GM12878 (cell line): ENCODE data around the gene MRC2. TPM values are rescaled to one million over a fixed set of nuclear protein-coding genes. Genes with fewer than 3 reads are reported as not detected.

Experiments used
- ATAC-seq: fragments of 200-7000 bp; cut with Tn5 transposase; 3 replicates; pipeline ENCODE4 v1.9.1; 2020; ENCODE audit warnings: mild to moderate bottlenecking, moderate library complexity
- BruUV-seq: library from RNA; stranded (reverse); fragments of 400-500 nt; replicated peaks from 2 replicates; lab custom pipeline; 2021; lab: Mats Ljungman, UMichigan
- CTCF ChIA-PET: fragments of 300-600 bp; sonication (Branson Sonifier 250); formaldehyde crosslinking; extraction: SDS; loops from one replicate; lab custom pipeline; 2021; ENCODE audit warnings: inconsistent platforms; lab: Yijun Ruan, JAX
- POLR2A ChIA-PET: fragments of 350-600 bp; formaldehyde crosslinking; extraction: SDS; loops from one replicate; lab custom pipeline; 2021; ENCODE audit warnings: inconsistent platforms; lab: Charles Lee
- RAD21 ChIA-PET: fragments of 300-600 bp; sonication (Branson Sonifier 250); formaldehyde crosslinking; loops from one replicate; lab custom pipeline; 2023; ENCODE audit warnings: antibody characterized with exemption; ENCODE audit not compliant: unreplicated experiment; lab: Charles Lee
- SMC1A ChIA-PET: fragments of 300-600 bp; sonication (Branson Sonifier 250); formaldehyde crosslinking; loops from one replicate; lab custom pipeline; 2023; ENCODE audit not compliant: unreplicated experiment, uncharacterized antibody; lab: Charles Lee
- DNase-seq: peaks from one replicate; pipeline ENCODE4 v3.0.0-alpha.2; 2011; ENCODE audit warnings: low read depth, low spot score
- FAIRE-seq: peaks from 3 replicates; lab custom pipeline; 2011; peaks lifted over from hg19 to GRCh38; lab: Jason Lieb, UNC
- H2AFZ ChIP-seq: 2 replicates; pipeline ENCODE4 v1.6.0; 2011; ENCODE audit warnings: low read depth, low read length, control low read depth; ENCODE audit not compliant: control insufficient read depth
- H3K27ac ChIP-seq: 2 replicates; pipeline ENCODE4 v1.5.1; 2011; ENCODE audit warnings: control low read depth; ENCODE audit not compliant: control insufficient read depth, insufficient read depth
- H3K27me3 ChIP-seq, 2 experiments: replicated peaks in 1 of 2; 2 replicates each; pipeline versions ENCODE4 v1.6.0 to v1.6.1; 2011; ENCODE audit warnings: low read length in 1 of 2; ENCODE audit not compliant: control insufficient read depth in 2 of 2, insufficient read depth in 2 of 2
- H3K36me3 ChIP-seq, 2 experiments: 2 replicates each; pipeline ENCODE4 v1.5.1; 2011; ENCODE audit warnings: low read length in 1 of 2; ENCODE audit not compliant: control insufficient read depth in 2 of 2, insufficient read depth in 2 of 2
- H3K4me1 ChIP-seq: 2 replicates; pipeline ENCODE4 v1.6.1; 2011; ENCODE audit warnings: mild to moderate bottlenecking, low read length, moderate library complexity, mixed read lengths; ENCODE audit not compliant: control insufficient read depth, insufficient read depth
- H3K4me2 ChIP-seq: 2 replicates; pipeline ENCODE4 v1.6.0; 2011; ENCODE audit warnings: control low read depth; ENCODE audit not compliant: control insufficient read depth, insufficient read depth
- H3K4me3 ChIP-seq: fragments of 200-600 bp; sonication (generic); 2 replicates; pipeline ENCODE4 v1.5.1; 2016
- H3K79me2 ChIP-seq: 2 replicates; pipeline ENCODE4 v1.6.0; 2011; ENCODE audit warnings: low read length; ENCODE audit not compliant: control insufficient read depth, insufficient read depth
- H3K9ac ChIP-seq: 2 replicates; pipeline ENCODE4 v1.8.0; 2011; ENCODE audit warnings: low read length, control low read depth, mixed read lengths; ENCODE audit not compliant: control insufficient read depth, insufficient read depth
- H3K9me3 ChIP-seq: replicated peaks from 3 replicates; pipeline ENCODE4 v1.5.1; 2011; ENCODE audit warnings: mild to moderate bottlenecking, low read length; ENCODE audit not compliant: control insufficient read depth, insufficient read depth
- H4K20me1 ChIP-seq: 2 replicates; pipeline ENCODE4 v1.6.0; 2011; ENCODE audit not compliant: control insufficient read depth, insufficient read depth
- BMI1 ChIP-seq: fragments of 450-650 bp; IDR thresholded peaks from 2 replicates; pipeline ENCODE4 v1.6.1; 2016; ENCODE audit warnings: mild to moderate bottlenecking, moderate library complexity, borderline replicate concordance
- CBX3 ChIP-seq: fragments of 200-600 bp; sonication (generic); IDR thresholded peaks from 2 replicates; pipeline ENCODE4 v1.6.1; 2016; ENCODE audit warnings: low read depth, borderline replicate concordance
- CREB1 ChIP-seq: IDR thresholded peaks from 2 replicates; pipeline ENCODE4 v1.6.1; 2012; ENCODE audit warnings: low read depth, mild to moderate bottlenecking, inconsistent platforms
- EGR1 ChIP-seq, 2 experiments: IDR thresholded peaks; 1 replicate in 1 of 2; 2 replicates in 1 of 2; pipeline ENCODE4 v1.6.1; 2011 to 2012; ENCODE audit warnings: low read depth in 2 of 2, low read length in 2 of 2, borderline replicate concordance in 1 of 2, mild to moderate bottlenecking in 1 of 2, moderate library complexity in 1 of 2
- HDAC2 ChIP-seq: fragments of 200-600 bp; sonication (generic); IDR thresholded peaks from 2 replicates; pipeline ENCODE4 v1.6.1; 2017
- LARP7 ChIP-seq: fragments of 450-650 bp; IDR thresholded peaks from 2 replicates; pipeline ENCODE4 v1.6.1; 2017; ENCODE audit warnings: mild to moderate bottlenecking
- MYB ChIP-seq: fragments of 150-350 bp; IDR thresholded peaks from 2 replicates; pipeline ENCODE4 v1.6.1; 2014; ENCODE audit warnings: mild to moderate bottlenecking, low read depth, low read length, borderline replicate concordance
- PML ChIP-seq: IDR thresholded peaks from 2 replicates; pipeline ENCODE4 v1.6.1; 2012; ENCODE audit warnings: low read length, inconsistent platforms
- POU2F2 ChIP-seq: IDR thresholded peaks from 3 replicates; pipeline ENCODE4 v1.6.1; 2011; ENCODE audit warnings: low read depth, mild to moderate bottlenecking, low read length, borderline replicate concordance
- RBBP5 ChIP-seq: fragments of 200-600 bp; sonication (generic); conservative IDR thresholded peaks from 2 replicates; pipeline ENCODE4 v1.6.1; 2016
- RFX5 ChIP-seq: IDR thresholded peaks from 2 replicates; pipeline ENCODE4 v1.6.1; 2011; ENCODE audit warnings: low read depth, low read length, improper control_type of control experiment
- SIX5 ChIP-seq: IDR thresholded peaks from 2 replicates; pipeline ENCODE4 v1.6.1; 2011; ENCODE audit warnings: mild to moderate bottlenecking, low read depth, low read length, moderate library complexity; ENCODE audit not compliant: severe bottlenecking
- YY1 ChIP-seq: IDR thresholded peaks from 2 replicates; pipeline ENCODE4 v1.6.1; 2011; ENCODE audit warnings: low read depth, mild to moderate bottlenecking, low read length
- WGBS: methylation state at CpG from one replicate; pipeline ENCODE4 v1.1.6; 2016; ENCODE audit warnings: low lambda C conversion rate; ENCODE audit not compliant: insufficient replicate concordance, insufficient coverage; ENCODE audit errors: missing lambda C conversion rate; 5-methylcytosine and 5-hydroxymethylcytosine counted together
- in situ Hi-C: fragments of 300-500 bp; cut with MboI; formaldehyde crosslinking; loops from 9 replicates; pipeline ENCODE4 v1.14.3; 2018; ENCODE audit warnings: mixed read lengths
- intact Hi-C: fragments of 100-400 bp; cut with micrococcal nuclease; formaldehyde crosslinking; loops from one replicate; pipeline ENCODE4 v1.14.2; 2022; ENCODE audit not compliant: unreplicated experiment
- polyA plus RNA-seq, 11 experiments: library from polyadenylated mRNA; depleted of rRNA in 4 of 11; unstranded in 6 of 11; stranded (reverse) in 5 of 11; fragments of >200 nt; fragmentation: Nextera tagmentation in 4 of 11; fragmentation: Illumina TruSeq in 1 of 11; extraction: Ambion mirVana in 4 of 11; extraction: Trizol in 1 of 11; gene quantifications; 1 replicate in 1 of 11; 2 replicates in 10 of 11; pipeline versions ENCODE4 v1.2.1 to v1.2.3, GENCODE V29; 2011 to 2016; ENCODE audit warnings: inconsistent platforms in 2 of 11, missing spikeins in 2 of 11, low read depth in 1 of 11
- total RNA-seq, 4 experiments: library from RNA; depleted of rRNA in 3 of 4; stranded (reverse); fragments of >200 nt in 3 of 4; fragmentation: Illumina TruSeq in 1 of 4; extraction: Trizol in 1 of 4; gene quantifications; 2 replicates each; pipeline versions ENCODE4 v1.2.1 to v1.2.3, GENCODE V29; 2013 to 2021
- TF ChIP-seq, protein P1 (sequence below): fragments of 450-650 bp; IDR thresholded peaks from 2 replicates; pipeline ENCODE4 v1.6.1; 2016; ENCODE audit warnings: mild to moderate bottlenecking
- TF ChIP-seq, protein P2 (sequence below): fragments of 450-650 bp; formaldehyde crosslinking; IDR thresholded peaks from 2 replicates; pipeline ENCODE4 v1.5.0; 2022; ENCODE audit warnings: mild to moderate bottlenecking, missing genetic modification characterization
- TF ChIP-seq, protein P3 (sequence below): fragments of 450-650 bp; IDR thresholded peaks from 2 replicates; pipeline ENCODE4 v1.6.1; 2017; ENCODE audit warnings: mild to moderate bottlenecking, moderate library complexity

MRC2 gene
- total and polyA plus RNA-seq, 10 of the 15 experiments (the other 5 are each of a cell fraction or from before 2014, with no cell fraction given), result 0.04 to 0.96 (median 0.30) TPM; not detected in 1

DNA sequence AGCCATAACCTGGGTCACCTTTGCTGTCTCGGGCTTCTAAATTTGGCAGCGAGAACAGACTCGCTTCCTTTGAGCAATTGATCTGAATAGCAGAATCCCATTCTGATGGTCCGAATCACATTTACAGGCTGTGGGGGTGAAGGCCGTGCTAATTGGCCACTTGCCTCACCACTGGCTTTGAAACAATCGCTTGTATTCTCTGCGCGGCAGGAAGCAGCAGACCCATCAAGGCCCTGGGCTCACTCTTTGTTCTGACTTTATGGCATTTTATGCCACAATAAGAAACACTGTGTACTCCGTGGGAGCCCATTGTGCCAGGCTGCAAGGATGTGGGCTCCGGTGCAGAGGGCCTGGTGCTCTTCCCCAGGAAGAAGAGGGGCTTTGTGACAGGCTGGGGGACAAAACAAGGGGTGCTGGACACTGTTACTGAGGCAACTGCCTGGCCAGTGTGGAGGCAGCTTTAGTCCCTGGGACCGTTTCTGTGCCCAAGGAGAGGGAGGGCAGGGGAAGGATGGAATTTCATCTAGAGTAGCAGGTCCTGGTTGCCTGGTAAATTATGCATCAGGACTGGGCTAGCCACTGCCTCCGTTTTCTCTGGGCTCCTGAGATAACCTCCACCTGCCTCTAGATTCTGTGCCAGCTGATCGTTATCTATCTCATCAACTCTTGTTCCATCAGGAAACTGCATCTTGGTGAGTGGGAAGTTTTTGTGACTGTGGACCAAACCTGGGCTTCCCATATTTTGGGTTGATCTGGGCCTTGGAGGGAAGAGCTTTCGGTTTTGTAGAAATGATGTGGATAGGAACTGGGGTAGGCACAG is 78.5 kb downstream of the MRC2 start:
- ChIA-PET RAD21 (no interaction called here), SMC1A (no interaction called here), CTCF (no interaction called here), POLR2A (no interaction called here)
- no peaks in the 10 kb centered on the region for H3K4me1 ChIP-seq
- BruUV-seq, result no TSS peak
- 68% methylated on average over 14 of the region's 14 CpGs for WGBS
- no peaks in the 10 kb centered on the region for H3K36me3 ChIP-seq
- ATAC-seq, result no peak
- no peak overlapping the region for H3K27ac ChIP-seq
- no peak overlapping the region for H3K4me3 ChIP-seq
- no peak overlapping the region for H3K4me2 ChIP-seq
- in situ Hi-C loops (no loop called here), intact Hi-C loops (no loop called here)
- no peaks in the 10 kb centered on the region for H4K20me1 ChIP-seq
- peaks cover 2 to 8% of the 10 kb centered on the region in 2 experiments; a peak in 2 of 4 replicates for H3K27me3 ChIP-seq
- H3K9ac ChIP-seq, result no peak overlapping the region
- no peak for DNase-seq
- peaks cover 7% of the 10 kb centered on the region; the same call in 2 of the 3 replicates for H3K9me3 ChIP-seq
- H3K79me2 ChIP-seq, result no peaks in the 10 kb centered on the region
- no peak overlapping the region for H2AFZ ChIP-seq
- no peak for FAIRE-seq
- TF ChIP-seq RBBP5 (no peak), HDAC2 (no peak), SIX5 (no peak), CREB1 (no peak), EGR1 (IDR thresholded peaks at IDR 0.05; ENCODE audit: borderline replicate concordance in 1 of 2, low read depth in 2 of 2, low read length in 2 of 2) (no peak), PML (no peak), CBX3 (no peak), MYB (no peak), POU2F2 (no peak), YY1 (no peak), BMI1 (no peak), RFX5 (no peak), LARP7 (no peak)
- TF ChIP-seq, protein P1, sequence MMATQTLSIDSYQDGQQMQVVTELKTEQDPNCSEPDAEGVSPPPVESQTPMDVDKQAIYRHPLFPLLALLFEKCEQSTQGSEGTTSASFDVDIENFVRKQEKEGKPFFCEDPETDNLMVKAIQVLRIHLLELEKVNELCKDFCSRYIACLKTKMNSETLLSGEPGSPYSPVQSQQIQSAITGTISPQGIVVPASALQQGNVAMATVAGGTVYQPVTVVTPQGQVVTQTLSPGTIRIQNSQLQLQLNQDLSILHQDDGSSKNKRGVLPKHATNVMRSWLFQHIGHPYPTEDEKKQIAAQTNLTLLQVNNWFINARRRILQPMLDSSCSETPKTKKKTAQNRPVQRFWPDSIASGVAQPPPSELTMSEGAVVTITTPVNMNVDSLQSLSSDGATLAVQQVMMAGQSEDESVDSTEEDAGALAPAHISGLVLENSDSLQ, result no peak
- TF ChIP-seq, protein P2, sequence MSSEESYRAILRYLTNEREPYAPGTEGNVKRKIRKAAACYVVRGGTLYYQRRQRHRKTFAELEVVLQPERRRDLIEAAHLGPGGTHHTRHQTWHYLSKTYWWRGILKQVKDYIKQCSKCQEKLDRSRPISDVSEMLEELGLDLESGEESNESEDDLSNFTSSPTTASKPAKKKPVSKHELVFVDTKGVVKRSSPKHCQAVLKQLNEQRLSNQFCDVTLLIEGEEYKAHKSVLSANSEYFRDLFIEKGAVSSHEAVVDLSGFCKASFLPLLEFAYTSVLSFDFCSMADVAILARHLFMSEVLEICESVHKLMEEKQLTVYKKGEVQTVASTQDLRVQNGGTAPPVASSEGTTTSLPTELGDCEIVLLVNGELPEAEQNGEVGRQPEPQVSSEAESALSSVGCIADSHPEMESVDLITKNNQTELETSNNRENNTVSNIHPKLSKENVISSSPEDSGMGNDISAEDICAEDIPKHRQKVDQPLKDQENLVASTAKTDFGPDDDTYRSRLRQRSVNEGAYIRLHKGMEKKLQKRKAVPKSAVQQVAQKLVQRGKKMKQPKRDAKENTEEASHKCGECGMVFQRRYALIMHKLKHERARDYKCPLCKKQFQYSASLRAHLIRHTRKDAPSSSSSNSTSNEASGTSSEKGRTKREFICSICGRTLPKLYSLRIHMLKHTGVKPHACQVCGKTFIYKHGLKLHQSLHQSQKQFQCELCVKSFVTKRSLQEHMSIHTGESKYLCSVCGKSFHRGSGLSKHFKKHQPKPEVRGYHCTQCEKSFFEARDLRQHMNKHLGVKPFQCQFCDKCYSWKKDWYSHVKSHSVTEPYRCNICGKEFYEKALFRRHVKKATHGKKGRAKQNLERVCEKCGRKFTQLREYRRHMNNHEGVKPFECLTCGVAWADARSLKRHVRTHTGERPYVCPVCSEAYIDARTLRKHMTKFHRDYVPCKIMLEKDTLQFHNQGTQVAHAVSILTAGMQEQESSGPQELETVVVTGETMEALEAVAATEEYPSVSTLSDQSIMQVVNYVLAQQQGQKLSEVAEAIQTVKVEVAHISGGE, result no peak
- TF ChIP-seq, protein P3, sequence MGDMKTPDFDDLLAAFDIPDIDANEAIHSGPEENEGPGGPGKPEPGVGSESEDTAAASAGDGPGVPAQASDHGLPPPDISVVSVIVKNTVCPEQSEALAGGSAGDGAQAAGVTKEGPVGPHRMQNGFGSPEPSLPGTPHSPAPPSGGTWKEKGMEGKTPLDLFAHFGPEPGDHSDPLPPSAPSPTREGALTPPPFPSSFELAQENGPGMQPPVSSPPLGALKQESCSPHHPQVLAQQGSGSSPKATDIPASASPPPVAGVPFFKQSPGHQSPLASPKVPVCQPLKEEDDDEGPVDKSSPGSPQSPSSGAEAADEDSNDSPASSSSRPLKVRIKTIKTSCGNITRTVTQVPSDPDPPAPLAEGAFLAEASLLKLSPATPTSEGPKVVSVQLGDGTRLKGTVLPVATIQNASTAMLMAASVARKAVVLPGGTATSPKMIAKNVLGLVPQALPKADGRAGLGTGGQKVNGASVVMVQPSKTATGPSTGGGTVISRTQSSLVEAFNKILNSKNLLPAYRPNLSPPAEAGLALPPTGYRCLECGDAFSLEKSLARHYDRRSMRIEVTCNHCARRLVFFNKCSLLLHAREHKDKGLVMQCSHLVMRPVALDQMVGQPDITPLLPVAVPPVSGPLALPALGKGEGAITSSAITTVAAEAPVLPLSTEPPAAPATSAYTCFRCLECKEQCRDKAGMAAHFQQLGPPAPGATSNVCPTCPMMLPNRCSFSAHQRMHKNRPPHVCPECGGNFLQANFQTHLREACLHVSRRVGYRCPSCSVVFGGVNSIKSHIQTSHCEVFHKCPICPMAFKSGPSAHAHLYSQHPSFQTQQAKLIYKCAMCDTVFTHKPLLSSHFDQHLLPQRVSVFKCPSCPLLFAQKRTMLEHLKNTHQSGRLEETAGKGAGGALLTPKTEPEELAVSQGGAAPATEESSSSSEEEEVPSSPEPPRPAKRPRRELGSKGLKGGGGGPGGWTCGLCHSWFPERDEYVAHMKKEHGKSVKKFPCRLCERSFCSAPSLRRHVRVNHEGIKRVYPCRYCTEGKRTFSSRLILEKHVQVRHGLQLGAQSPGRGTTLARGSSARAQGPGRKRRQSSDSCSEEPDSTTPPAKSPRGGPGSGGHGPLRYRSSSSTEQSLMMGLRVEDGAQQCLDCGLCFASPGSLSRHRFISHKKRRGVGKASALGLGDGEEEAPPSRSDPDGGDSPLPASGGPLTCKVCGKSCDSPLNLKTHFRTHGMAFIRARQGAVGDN, result no peak
